Germinal center (tissue), 1 donor: Measurements from ENCODE around the gene ALOX15B.

Source experiments
- DNase-seq: peaks from one replicate; pipeline ENCODE4 v3.0.0; 2012; ENCODE audit warnings: mixed read lengths, low spot score

ALOX15B gene

GRCh38 chr17:8038954-8039610, at the start of gene ALOX15B:
ALOX15B (plus strand) TSS chr17:8039059; CDS start chr17:8039156, 97 bp downstream.
- no peak for DNase-seq

GRCh38 chr17:7989781-7990655, 48.8 kb upstream of the ALOX15B start:
- peak; percentile 89 for DNase-seq

- no peak for DNase-seq
Measured at GRCh38 chr17:7992516-7992915, 46.3 kb upstream of the ALOX15B start.

- no peak for DNase-seq
Measured at GRCh38 chr17:7992924-7993323, 45.9 kb upstream of the ALOX15B start.

- DNase-seq: no peak
Measured at GRCh38 chr17:7993972-7994589, 44.8 kb upstream of the ALOX15B start.

- DNase-seq: no peak
Measured at GRCh38 chr17:7995724-7996123, 43.1 kb upstream of the ALOX15B start.

- DNase-seq: no peak
Measured at GRCh38 chr17:7997186-7997585, 41.7 kb upstream of the ALOX15B start.

GRCh38 chr17:8001976-8002720, 36.7 kb upstream of the ALOX15B start, which contains the start of gene GUCY2D:
GUCY2D (plus strand) TSS chr17:8002615; CDS start chr17:8003048, 433 bp downstream.
- DNase-seq: peak; percentile 44

- DNase-seq: no peak
Measured at GRCh38 chr17:8002721-8003593, 35.9 kb upstream of the ALOX15B start.

GRCh38 chr17:8003594-8004181, 35.2 kb upstream of the ALOX15B start:
- DNase-seq: no peak

GRCh38 chr17:8004899-8005298, 34.0 kb upstream of the ALOX15B start:
- DNase-seq: no peak

GRCh38 chr17:8005357-8005756, 33.5 kb upstream of the ALOX15B start:
- DNase-seq: no peak

- DNase-seq: no peak
Measured at GRCh38 chr17:8005967-8006730, 32.7 kb upstream of the ALOX15B start.

- no peak for DNase-seq
Measured at GRCh38 chr17:8006836-8007680, 31.8 kb upstream of the ALOX15B start.

- no peak for DNase-seq
Measured at GRCh38 chr17:8007836-8008235, 31.0 kb upstream of the ALOX15B start.

GRCh38 chr17:8012045-8012580, 26.7 kb upstream of the ALOX15B start:
- DNase-seq: no peak

GRCh38 chr17:8012996-8013640, 25.7 kb upstream of the ALOX15B start:
- DNase-seq: no peak
